Islet precursor cell (in vitro differentiated cells): ENCODE data around the gene MMP10.
"Not testable (repeated sequence)": the region's sequence is repeated elsewhere in the genome, so short reads cannot be mapped to it uniquely, and the experiment has no call there.

Experiments
- DNase-seq: peaks from one replicate; pipeline ENCODE4 v3.0.0-alpha.2; 2018

The MMP10 gene

DNA sequence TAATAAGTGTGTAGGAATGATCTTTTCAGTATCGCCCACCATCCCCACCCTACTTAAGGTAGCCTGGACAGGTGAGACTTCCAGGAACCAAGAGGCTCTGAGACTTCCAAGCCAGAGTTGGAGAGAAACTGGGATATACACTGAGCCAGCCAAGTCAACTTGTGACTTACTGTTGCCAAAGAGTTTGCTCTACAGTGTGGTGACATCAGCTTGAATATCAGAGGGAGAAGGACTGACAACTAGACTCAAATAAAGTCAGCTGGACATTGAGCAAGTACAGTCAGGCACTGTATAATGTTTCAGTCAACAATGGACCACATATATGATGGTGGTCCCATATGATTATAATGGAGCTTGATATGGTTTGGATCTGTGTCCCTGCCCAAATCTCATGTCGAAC is 1.2 kb upstream of the MMP10 start:
- DNase-seq = no peak

DNA sequence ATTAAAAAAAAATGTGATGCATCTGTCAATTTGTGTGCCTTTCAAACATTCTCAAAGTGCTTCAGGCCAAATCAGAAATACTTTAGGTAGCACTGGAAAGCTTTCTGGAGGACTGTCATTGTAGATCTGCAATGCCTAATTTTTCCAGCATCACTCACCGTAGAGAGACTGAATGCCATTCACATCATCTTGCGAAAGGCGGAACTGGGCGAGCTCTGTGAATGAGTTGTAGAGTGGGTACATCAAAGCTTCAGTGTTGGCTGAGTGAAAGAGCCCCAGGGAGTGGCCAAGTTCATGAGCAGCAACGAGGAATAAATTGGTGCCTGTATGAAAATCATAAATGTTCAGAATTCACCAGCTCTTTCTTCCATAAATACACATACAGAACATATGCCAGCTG is 4.0 kb downstream of the MMP10 start:
- peak; percentile 78 for DNase-seq

DNA sequence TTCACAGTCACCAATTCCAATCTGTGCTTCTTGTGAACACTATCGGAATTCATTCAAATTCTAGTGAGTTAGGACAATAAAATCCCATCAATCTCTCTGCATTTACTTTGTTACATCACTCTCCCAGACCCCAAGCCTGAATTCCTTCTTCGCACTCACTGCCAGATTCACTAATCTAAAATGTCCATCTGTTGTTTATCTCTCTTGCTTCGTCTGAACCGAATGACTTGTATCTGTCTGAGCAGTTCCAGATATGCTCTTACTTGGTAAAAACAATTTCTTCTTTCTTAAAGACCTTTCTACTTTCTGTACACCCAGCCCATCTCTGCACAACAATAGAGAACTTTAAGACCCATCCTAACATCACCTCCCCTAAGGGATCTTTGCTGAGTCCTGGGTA is 7.0 kb downstream of the MMP10 start:
- DNase-seq = no peak

DNA sequence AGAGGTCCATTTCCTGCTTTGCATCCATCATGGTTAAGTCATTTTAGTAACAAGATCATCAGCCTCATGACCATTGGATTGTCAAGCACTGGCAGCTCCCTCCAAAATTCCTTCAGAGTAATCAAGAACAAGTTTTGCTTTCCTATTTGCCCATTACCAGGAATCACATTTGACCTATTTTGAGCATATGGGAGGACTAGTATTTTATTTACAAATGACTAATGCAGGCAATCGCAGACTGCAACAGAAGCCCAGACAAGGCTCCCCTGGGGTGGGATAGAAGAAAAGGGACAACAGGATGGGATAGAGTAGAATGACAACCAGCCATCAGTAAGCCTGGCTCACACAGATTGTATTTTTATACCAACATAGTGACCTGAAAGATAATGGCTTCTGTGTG is 9.1 kb downstream of the MMP10 start:
- DNase-seq = no peak

DNA sequence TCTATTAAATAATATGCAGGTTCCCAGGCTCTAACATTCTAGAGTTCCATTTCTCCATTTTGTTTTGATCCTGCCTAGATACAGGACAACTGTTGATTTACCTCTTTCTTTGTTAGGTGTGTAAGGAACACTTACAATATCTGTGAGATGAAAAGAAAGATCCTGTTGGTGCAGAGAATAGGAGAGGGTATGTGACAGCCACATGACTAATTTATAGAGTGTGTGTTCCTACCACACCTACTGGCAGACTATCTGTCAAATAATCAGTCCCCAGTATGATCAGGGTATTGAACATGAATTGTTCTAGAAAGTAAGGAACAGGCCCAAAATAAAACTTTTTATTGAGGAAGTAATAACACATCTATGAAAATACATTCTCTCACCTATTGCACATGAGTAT is 10.2 kb downstream of the MMP10 start:
- no peak for DNase-seq

DNA sequence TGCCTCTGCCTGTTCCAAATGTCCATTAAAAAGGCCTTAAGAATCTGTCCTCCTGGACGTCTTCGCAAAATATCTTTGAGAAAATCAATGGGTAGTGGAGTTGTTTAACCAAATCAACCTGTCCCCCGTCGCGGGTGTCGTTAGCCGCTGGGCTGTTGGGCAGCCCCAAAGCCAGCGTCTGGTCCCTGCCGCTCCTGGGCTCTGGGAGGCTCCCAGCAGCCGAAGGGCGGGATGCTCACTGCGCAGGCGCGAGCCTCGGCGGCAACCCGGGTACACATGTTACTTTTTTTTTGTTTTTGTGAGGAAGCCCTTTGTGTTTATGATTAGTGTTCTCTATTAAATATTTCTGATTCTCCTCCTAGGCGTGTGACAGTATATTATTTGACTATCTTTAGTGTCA is 12.6 kb downstream of the MMP10 start:
- no peak for DNase-seq

DNA sequence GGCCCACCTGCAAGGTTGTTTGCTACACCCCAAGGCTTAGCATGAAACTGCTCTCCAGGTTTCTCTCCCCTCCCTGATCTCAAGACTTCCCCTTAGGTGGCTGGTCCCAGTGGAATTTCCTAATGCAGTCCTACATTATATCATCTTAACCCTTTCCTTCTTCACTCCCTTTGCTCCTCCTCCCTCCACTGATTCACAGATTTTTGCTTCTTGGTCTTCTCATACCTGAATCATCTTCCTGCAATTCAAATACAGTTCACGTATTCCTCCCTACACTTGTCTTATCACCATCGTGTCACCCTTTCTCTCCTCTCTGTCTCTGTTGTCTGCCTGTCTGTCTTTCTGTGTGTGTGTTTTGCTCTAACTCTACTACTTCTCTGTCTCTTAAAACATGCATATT is 17.0 kb downstream of the MMP10 start:
- no peak for DNase-seq

DNA sequence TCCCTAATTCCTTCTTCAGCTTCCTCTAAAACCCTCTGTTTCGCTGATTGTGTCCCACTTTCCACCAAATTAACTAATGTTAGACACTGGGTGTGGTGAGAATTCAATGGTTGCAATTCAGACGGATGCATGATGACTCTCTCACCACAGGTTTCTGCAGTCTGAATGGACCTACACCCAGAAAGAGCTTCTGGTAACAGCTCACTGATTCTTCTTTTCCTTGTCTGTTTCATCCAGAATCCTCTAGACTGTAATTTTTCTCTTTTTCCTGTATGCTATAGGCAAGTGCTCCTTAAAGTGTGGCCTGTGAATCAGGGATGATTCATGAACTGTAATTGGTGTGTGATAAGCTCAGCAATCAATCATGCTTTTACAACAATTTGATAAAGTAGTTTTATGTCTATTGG is 18.1 kb downstream of the MMP10 start:
- no peak for DNase-seq

DNA sequence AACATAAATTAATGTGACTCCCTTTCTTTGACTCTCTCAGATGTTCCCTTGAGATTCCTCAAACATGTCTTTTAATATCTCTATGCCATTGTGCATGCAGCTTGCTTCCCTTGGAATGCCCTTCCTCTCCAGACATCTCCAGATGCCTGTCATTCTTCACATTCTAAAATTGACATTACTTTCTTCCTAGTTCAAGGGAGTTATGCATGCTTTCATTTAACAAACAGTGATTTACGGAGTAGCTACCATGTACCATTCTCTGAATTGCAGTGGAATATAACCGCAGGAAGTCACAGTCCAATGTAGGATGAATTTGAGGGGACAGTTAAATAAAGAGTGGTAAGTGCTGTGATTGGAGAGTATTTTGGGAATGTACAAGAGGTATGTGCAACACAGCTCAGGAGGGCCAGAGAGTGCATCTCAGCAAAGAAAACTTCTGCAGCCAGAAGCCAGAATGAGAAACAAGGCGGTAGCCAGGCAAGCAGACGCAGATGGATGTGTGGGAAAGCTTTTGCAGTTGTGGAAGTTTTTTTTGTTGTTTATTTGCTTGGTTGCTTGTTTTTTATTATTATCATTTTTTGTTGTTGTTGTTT is 18.7 kb downstream of the MMP10 start:
- peak; percentile 74 for DNase-seq

DNA sequence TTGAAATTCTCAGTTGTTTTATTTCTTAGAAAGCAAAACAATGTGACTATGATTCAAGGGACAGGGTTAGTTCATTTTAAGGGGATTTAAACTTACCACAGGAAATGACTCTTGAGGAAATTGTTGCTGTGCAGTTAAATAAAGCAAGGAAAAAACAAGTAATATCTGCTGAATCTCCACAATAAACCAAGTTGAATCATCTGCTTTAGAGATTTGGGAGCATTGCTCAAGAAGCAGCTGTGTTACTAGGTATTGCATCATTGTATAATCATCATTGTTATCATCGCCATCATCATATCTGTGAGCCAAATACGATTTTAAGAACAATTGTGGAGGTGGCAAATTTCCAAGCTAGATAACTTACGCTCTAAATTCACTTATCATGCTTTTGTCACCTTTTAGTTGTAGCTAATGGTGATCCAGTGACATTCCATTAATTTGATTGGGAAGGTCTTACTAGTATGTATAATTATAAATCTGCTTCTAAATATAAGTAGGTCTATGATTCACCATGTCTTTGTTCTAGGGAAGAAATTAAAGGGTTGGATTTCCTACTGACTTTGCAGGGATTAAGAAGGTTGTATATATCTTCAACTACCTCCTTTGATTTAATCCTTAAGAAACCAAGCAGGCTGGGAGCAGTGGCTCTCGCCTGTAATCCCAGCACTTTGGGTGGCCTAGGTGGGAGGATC is 19.9 kb downstream of the MMP10 start:
- DNase-seq = no peak

DNA sequence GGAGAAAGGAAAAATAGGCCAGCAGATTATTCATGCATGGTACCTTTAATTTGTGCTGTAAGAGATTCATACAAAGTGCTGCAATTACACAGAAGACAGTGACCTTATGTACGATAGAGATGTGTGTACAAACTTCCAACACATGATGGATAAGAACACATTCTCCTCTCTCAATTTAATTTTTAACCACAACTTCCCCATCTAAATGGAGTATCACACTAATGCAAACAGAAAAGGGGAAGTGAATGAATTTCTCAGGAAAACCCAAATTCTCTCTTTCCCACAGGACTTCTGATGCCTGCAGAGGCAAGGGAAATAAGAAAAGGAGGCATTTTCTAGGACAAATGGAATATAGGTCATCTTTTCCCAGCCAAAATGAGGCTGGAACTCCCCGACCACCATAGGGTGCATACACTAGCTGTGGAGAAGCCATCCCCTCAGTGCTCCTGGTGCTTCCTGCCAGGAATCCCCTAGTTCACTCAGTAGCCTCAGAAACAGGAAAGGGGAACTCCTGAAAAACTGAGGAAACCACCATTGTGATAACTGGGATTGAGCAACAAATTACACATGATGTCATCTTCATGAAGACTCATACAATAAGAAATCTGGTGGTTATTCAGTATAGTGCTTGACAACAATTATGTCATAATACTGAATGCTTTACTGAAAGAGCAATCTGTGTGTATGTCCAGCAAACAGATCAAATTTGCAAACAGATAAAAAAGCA is 22.4 kb downstream of the MMP10 start:
- no peak for DNase-seq

DNA sequence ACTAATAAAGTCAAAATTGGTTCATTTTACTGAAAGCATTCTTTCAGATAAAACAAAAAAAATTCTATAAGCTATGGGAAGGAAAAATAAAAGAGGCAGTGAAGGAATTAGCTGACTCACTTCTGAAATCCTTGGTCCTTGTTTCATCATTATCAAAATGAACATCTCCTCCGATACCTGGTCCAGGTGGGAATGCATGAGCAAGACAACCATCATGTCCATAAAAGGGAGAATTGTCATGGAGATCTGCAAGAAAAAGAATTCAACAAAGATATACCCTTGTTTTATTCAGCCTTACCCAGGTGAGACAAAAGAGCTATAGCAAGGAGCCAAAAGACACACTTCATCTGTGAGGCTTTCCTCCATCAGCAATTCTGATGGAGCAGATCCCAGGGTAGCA is 27.2 kb downstream of the MMP10 start:
- no peak for DNase-seq

DNA sequence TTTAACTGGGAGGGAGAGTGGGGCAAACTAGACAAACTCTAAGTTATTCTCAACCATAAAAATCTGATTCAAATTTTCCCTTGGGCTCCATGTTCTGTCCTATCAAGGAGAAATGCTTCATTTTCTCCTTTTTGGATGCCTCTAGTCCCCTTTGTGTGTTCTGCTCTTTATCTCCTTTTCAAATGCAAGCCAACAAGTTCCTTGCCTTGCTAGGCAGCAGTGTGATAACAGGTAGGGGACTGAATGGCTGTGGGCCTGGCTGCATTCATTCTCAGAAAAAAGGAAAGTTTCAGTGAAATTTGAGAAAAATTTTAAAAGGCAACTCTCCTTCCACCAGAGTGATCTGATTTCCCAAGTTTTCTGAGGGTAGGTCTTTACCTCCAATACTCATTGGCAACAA is 28.8 kb downstream of the MMP10 start:
- DNase-seq = no peak

DNA sequence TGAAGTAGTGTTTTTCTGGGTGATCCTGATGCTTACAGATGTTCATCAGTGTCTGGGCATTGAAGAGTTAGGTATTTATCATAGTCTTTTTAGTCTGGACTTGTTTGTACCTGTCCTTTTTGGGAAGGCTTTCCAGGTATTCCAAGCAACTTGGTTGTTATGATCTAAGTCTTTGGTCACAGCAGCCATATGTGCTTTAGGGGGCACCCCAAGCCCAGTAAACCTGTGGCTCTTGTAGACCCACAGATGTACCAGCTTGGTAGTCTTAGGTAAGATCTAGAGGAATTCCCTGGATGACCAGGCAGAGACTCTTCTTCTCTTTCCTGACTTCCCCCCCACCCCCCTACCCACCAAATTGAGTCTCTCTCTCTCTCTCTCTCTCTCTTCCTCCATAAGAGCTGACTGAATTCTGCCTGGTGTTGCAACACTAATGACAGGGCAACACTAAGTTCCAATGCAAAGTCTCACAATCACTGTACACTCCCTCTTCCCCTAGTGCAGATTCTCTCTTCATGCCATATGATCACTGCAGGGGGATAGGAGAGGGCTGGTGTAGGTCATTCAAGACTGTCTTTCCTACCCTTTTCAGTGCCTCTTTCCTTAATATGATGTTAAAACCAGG is 31.2 kb downstream of the MMP10 start:
- DNase-seq = no peak

DNA sequence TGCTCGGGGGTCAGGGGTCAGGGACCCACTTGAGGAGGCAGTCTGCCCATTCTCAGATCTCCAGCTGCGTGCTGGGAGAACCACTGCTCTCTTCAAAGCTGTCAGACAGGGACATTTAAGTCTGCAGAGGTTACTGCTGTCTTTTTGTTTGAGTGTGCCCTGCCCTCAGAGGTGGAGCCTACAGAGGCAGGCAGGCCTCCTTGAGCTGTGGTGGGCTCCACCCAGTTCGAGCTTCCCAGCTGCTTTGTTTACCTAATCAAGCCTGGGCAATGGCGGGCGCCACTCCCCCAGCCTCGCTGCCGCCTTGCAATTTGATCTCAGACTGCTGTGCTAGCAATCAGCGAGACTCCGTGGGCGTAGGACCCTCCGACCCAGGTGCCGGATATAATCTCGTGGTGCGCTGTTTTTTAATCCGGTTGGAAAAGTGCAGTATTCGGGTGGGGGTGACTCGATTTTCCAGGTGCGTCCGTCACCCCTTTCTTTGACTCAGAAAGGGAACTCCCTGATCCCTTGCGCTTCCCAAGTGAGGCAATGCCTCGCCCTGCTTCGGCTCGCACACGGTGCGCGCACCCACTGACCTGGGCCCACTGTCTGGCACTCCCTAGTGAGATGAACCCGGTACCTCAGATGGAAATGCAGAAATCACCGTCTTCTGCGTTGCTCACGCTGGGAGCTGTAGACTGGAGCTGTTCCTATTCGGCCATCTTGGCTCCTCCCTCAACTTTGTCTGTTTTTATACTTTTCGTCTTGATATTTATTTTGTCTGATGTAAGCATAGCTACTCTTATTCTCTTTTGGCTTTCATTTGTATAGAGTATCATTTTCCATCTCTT is 33.5 kb downstream of the MMP10 start:
- not testable (repeated sequence) for DNase-seq

DNA sequence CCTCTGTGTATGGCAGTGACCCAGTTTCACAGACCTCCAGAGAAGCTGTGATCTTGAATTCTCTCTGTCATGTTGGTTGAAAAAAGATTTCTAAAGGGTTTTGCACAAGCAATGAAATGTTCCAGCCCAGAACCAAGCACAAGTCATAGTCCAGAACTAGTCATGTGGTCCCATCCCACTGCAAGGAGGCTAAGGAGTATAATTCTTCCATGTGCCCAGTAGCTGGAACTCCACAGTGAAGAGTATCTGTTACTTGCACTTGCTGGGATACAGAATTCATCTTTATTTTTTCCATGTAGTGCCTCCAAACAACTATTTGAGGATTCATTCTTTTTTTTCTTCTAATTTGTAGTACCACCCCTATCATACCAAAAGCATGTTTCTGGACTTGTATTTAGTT is 45.8 kb downstream of the MMP10 start:
- no peak for DNase-seq

DNA sequence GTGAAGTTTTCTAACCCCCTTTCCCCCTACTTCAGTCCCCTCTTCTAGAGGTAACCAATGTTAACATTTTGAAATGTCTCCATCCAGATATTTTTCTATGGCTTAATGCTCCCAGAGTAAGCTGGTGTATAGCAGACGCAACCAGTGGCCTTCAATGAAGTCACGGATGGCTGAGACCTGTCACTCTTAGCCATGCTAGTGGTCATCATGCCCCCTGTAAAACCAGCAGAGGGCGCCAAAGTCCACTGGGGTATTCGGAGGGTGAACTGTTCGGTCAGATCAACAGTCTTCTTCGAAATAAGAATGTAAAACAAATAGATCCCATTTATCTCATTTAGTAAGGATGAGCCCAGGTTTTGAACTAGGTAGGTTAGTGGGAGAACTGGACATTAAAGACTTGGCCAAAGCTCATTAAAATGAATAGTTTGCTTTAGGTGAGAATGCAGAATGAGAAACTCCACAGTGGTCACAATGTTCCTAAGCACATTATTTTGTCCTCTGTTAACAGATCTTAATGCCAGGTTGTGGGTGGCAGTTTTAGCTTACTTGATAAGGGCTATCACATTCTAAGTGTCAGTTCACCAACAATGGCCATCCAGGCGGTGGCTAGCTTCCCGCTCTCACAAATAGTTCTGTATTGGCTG is 47.1 kb downstream of the MMP10 start:
- DNase-seq = peak; percentile 87

DNA sequence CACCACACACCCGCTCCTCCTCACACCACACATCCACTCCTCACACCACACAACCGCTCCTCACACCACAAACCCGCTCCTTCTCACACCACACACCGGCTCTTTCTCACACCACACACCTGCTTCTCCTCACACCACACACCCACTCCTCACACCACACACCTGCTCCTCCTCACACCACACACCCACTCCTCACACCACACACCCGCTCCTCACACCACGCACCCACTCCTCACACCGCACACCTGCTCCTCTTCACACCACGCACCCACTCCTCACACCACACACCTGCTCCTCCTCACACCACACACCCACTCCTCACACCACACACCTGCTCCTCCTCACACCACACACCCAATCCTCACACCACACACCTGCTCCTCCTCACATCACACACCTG is 49.5 kb downstream of the MMP10 start:
- DNase-seq = not testable (repeated sequence)

DNA sequence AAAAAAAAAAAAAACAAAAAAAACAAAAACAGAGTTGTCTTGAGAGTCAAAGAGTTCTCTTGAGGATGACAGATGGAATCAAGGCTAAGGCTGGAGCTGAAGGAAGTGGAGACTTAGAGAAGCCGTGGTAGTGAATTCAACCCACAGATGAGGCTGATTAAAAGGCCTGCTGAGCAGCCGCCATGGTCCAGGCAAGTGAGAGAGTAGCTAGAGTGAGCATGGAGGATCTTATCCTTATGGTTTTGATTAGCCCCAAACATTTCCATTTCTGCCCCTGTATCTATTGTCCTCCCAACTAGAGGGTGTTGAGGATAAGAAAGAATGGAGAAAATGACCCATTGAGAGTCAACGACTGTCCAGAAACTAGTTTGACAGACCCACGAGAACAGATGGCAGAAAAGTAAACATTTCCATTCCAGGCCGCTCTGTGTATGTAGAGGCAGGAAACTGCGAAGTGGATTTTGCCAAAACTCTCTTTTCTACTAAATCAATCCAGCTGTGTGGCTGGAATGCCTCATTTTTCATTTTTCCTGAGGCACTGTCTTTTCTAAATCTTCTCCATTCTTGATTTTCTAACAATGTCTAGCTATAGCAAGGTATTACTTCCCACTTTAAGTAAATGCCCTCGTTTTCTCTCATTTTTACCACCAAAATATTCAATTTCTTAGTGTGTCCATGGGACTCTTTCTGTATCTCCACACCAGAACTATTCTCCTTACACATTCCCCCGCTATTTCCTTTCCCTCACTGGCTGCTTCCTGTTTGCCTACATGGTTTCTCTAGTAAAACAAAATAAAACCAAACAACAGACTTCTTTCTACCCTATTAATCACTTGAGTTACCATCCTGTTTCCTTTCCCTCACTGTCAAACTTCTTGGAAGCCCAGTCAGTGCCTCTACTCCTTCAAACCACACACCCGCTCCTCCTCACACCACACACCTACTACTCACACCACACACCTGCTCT is 50.3 kb downstream of the MMP10 start:
- DNase-seq = no peak

DNA sequence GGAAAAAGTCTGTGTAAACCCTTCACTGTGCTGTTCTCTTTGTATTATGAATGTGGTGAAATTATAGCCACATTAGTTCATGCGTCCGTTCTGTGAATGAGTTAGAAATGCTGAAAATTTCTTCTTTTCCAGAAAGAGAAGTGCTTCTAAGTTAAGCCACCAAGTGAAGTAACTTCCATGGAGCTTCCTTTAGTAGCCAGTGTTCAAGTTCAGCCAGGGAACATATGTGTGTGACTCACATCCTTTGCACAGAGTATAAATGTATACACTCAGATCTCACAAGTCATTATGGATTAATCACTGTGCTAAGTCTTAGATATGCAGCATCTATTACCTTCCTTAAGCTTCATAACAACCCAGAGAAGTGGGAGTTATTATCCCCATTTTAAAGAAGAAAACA is 52.5 kb downstream of the MMP10 start:
- no peak for DNase-seq

DNA sequence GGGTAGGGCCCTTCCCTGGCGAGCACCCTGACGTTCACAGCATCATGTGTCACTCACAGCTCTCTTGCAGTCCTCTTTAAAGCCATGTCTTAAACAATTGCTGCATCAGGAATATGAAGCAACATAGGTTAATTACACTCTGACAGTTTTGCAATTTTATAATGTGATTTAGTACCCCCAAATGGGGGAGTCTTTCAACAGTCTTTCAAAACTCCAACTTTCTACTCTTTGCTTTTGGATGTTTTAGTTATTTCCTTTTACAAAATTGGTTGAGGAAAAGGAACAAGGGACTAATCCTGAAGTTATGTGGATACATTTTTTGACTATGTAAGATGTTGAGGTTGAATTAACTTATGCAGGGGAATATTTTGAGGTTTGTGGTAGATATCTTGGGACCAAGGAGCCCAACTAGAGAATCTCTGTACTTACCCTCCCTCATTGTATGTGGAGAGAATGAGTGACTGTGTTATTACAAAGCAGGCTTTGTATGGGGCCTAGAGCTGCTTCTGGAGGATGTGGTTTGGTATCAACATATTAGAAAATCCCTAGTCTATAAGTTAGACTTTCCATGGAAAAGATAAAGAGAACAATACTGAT is 55.4 kb downstream of the MMP10 start, which contains the start of gene MMP8:
TSS of gene MMP8 (minus strand) at position 51 of the 597 bp plus-strand sequence. CDS start 99 bp downstream, outside the sequence.
- DNase-seq = no peak
